Esophagus muscularis mucosa (tissue), 4 donors: ENCODE results near the gene OBSCN. TPM values are rescaled to one million over a fixed set of nuclear protein-coding genes. Genes with fewer than 3 reads are reported as not detected.

Experiments used
- DNase-seq: peaks from one replicate; pipeline ENCODE4 v3.0.0-alpha.2; 2017; ENCODE audit errors: extremely low spot score
- H3K27ac ChIP-seq, 4 donors: fragments of 200-600 bp; sonication (generic); replicated peaks in 1 of 4; 1 replicate in 3 of 4; 2 replicates in 1 of 4; pipeline ENCODE4 v1.5.1; 2016 to 2019; ENCODE audit warnings: mild to moderate bottlenecking in 1 of 4
- H3K27me3 ChIP-seq, 4 donors: fragments of 200-600 bp; sonication (generic); one replicate each; pipeline versions ENCODE4 v1.5.1 to v1.6.0; 2016 to 2019
- H3K36me3 ChIP-seq, 4 donors: fragments of 200-600 bp; sonication (generic); one replicate each; pipeline ENCODE4 v1.5.1; 2016 to 2019
- H3K4me1 ChIP-seq, 4 donors: fragments of 200-600 bp; sonication (generic); one replicate each; pipeline ENCODE4 v1.5.1; 2016 to 2019
- H3K4me3 ChIP-seq, 4 donors: fragments of 200-600 bp; sonication (generic); 1 replicate in 2 of 4; 2 replicates in 2 of 4; pipeline ENCODE4 v1.5.1; 2016 to 2019; ENCODE audit warnings: mild to moderate bottlenecking in 4 of 4, moderate library complexity in 1 of 4
- H3K9me3 ChIP-seq, 4 donors: fragments of 200-600 bp; sonication (generic); 1 replicate in 3 of 4; 2 replicates in 1 of 4; pipeline ENCODE4 v1.5.1; 2016 to 2019
- CTCF ChIP-seq, 3 experiments: fragments of 200-600 bp in 2 of 3; fragments of 450-650 bp in 1 of 3; sonication (generic) in 2 of 3; IDR thresholded peaks; one replicate each; pipeline ENCODE4 v1.5.1; 2017 to 2019; ENCODE audit warnings: antibody characterized with exemption in 3 of 3, mild to moderate bottlenecking in 2 of 3, moderate library complexity in 1 of 3
- EP300 ChIP-seq: sonication (generic); formaldehyde crosslinking; IDR thresholded peaks from one replicate; pipeline ENCODE4 v1.6.1; 2017; ENCODE audit warnings: antibody characterized with exemption
- POLR2A ChIP-seq: fragments of 450-650 bp; IDR thresholded peaks from one replicate; pipeline ENCODE4 v1.6.1; 2017; ENCODE audit warnings: antibody characterized with exemption, moderate library complexity, mild to moderate bottlenecking, low read depth
- POLR2AphosphoS5 ChIP-seq, 2 donors: sonication (generic); formaldehyde crosslinking; IDR thresholded peaks; one replicate each; pipeline ENCODE4 v1.6.1; 2017; ENCODE audit warnings: antibody characterized with exemption in 2 of 2
- WGBS: methylation state at CpG from one replicate; pipeline ENCODE4 v1.1.5; 2018; 5-methylcytosine and 5-hydroxymethylcytosine counted together
- intact Hi-C: fragments of 100-400 bp; cut with DNase I; formaldehyde crosslinking; loops from one replicate; pipeline ENCODE4 v1.15.1; 2023
- total RNA-seq, 4 donors: library from RNA; depleted of rRNA; stranded (reverse); fragments of >200 nt; gene quantifications; one replicate each; pipeline versions ENCODE4 v1.1.0 to v1.2.1, GENCODE V29; 2016

The OBSCN gene
- total RNA-seq, 4 donors from 2014 or later, result 12.6 to 31.4 (median 17.8) TPM

- TF ChIP-seq POLR2A (no peak), POLR2AphosphoS5 (IDR thresholded peaks at IDR 0.05) (no peak), EP300 (no peak), CTCF (IDR thresholded peaks at IDR 0.05) (no peak)
- DNase-seq, result no peak
Observed at GRCh38 chr1:228306275-228307217, 98.7 kb downstream of the OBSCN start.

GRCh38 chr1:228307218-228308023 lies 99.6 kb downstream of the OBSCN start:
- Histone ChIP-seq H3K4me3 (no peak overlapping the region), H3K27me3 (peaks cover 0 to 51% (median 0%) of the 10 kb centered on the region in 4 donors), H3K36me3 (peaks cover 0 to 59% (median 0%) of the 10 kb centered on the region in 4 donors), H3K27ac (no peak overlapping the region), H3K4me1 (no peaks in the 10 kb centered on the region), H3K9me3 (peaks cover 0 to 29% (median 25%) of the 10 kb centered on the region in 4 donors)
- no peak for TF ChIP-seq EP300
- TF ChIP-seq POLR2A, result no peak
- TF ChIP-seq POLR2AphosphoS5 (IDR thresholded peaks at IDR 0.05), result no peak
- no peak for TF ChIP-seq CTCF (IDR thresholded peaks at IDR 0.05)
- intact Hi-C loops, result no loop called here
- no peak for DNase-seq
- WGBS, result 92% methylated on average over 6 of the region's 22 CpGs

More at GRCh38 chr1:228306275-228307217, 98.7 kb downstream of the OBSCN start:
- Histone ChIP-seq H3K27ac (no peak overlapping the region), H3K27me3 (peaks cover 0 to 42% (median 0%) of the 10 kb centered on the region in 4 donors), H3K4me1 (no peaks in the 10 kb centered on the region), H3K36me3 (peaks cover 0 to 61% (median 0%) of the 10 kb centered on the region in 4 donors), H3K4me3 (no peak overlapping the region), H3K9me3 (peaks cover 0 to 30% (median 25%) of the 10 kb centered on the region in 4 donors)
- WGBS, result 73% methylated on average over 13 of the region's 35 CpGs
- intact Hi-C loops, result no loop called here

GRCh38 chr1:228308085-228308601 lies 100.3 kb downstream of the OBSCN start:
- intact Hi-C loops, result no loop called here
- no peak overlapping the region for H3K4me3 ChIP-seq
- H3K27ac ChIP-seq, result no peak overlapping the region
- TF ChIP-seq CTCF (IDR thresholded peaks at IDR 0.05) (no peak), EP300 (no peak), POLR2A (no peak), POLR2AphosphoS5 (IDR thresholded peaks at IDR 0.05) (no peak)
- H3K4me1 ChIP-seq, result no peaks in the 10 kb centered on the region
- WGBS, result 89% methylated on average over 17 of the region's 18 CpGs
- H3K36me3 ChIP-seq, result peaks cover 0 to 56% (median 0%) of the 10 kb centered on the region in 4 donors
- peaks cover 0 to 56% (median 0%) of the 10 kb centered on the region in 4 donors for H3K27me3 ChIP-seq
- H3K9me3 ChIP-seq, result peaks cover 0 to 29% (median 22%) of the 10 kb centered on the region in 4 donors
- DNase-seq, result no peak

- Histone ChIP-seq H3K9me3 (peaks cover 0 to 28% (median 19%) of the 10 kb centered on the region in 4 donors), H3K4me1 (no peaks in the 10 kb centered on the region), H3K27ac (no peak overlapping the region), H3K36me3 (peaks cover 0 to 54% (median 0%) of the 10 kb centered on the region in 4 donors), H3K4me3 (no peak overlapping the region), H3K27me3 (peaks cover 0 to 60% (median 0%) of the 10 kb centered on the region in 4 donors)
- WGBS, result 86% methylated on average over 4 of the region's 8 CpGs
- no peak for DNase-seq
- TF ChIP-seq CTCF (IDR thresholded peaks at IDR 0.05) (no peak), POLR2A (no peak), POLR2AphosphoS5 (IDR thresholded peaks at IDR 0.05) (no peak), EP300 (no peak)
- intact Hi-C loops, result no loop called here
Observed at GRCh38 chr1:228308628-228309325, 100.9 kb downstream of the OBSCN start.
